Testis (tissue), 3 donors: ENCODE measurements around the gene CLCN4. TPM values are rescaled to one million over a fixed set of nuclear protein-coding genes. Genes with fewer than 3 reads are reported as not detected.

Experiments
- DNase-seq: peaks from one replicate; pipeline ENCODE4 v3.0.0-alpha.2; 2019
- H3K27ac ChIP-seq, 2 donors: fragments of 200-600 bp; sonication (generic); one replicate each; pipeline ENCODE4 v1.5.1; 2019
- H3K27me3 ChIP-seq: fragments of 200-600 bp; sonication (generic); one replicate; pipeline ENCODE4 v1.5.1; 2019
- H3K36me3 ChIP-seq: fragments of 200-600 bp; sonication (generic); one replicate; pipeline ENCODE4 v1.5.1; 2017; ENCODE audit warnings: low read depth; ENCODE audit errors: missing control alignments
- H3K4me1 ChIP-seq: fragments of 200-600 bp; sonication (generic); one replicate; pipeline ENCODE4 v1.5.1; 2019
- H3K4me3 ChIP-seq, 2 donors: fragments of 200-600 bp; sonication (generic); one replicate each; pipeline ENCODE4 v1.5.1; 2017 to 2019
- H3K9me3 ChIP-seq: fragments of 200-600 bp; sonication (generic); one replicate; pipeline ENCODE4 v1.5.1; 2017
- CTCF ChIP-seq, 3 experiments: fragments of 450-650 bp in 2 of 3; fragments of 200-600 bp in 1 of 3; sonication (generic) in 1 of 3; IDR thresholded peaks; one replicate each; pipeline ENCODE4 v1.5.1; 2016 to 2019; ENCODE audit warnings: antibody characterized with exemption in 3 of 3, mild to moderate bottlenecking in 2 of 3, moderate library complexity in 1 of 3
- POLR2A ChIP-seq: fragments of 450-650 bp; IDR thresholded peaks from one replicate; pipeline ENCODE4 v1.6.1; 2017; ENCODE audit warnings: antibody characterized with exemption, mild to moderate bottlenecking, moderate library complexity
- WGBS, 2 donors: methylation state at CpG; one replicate each; pipeline ENCODE4 v1.1.5; 2018; 5-methylcytosine and 5-hydroxymethylcytosine counted together
- intact Hi-C: fragments of 100-400 bp; cut with DNase I; formaldehyde crosslinking; loops from one replicate; pipeline ENCODE4 v1.15.1; 2023; ENCODE audit warnings: low total_unique reads
- polyA plus RNA-seq: library from polyadenylated mRNA; stranded (reverse); fragments of 350-450 nt; fragmentation: Illumina TruSeq; extraction: RNeasy Lipid Tissue Mini Kit (QIAGEN cat#74804); gene quantifications from one replicate; pipeline ENCODE4 v1.2.3, GENCODE V29; 2014; ENCODE audit warnings: low read depth, low replicate concordance; ENCODE audit not compliant: insufficient read depth
- total RNA-seq, 2 donors: library from RNA; depleted of rRNA; stranded (reverse); fragments of >200 nt; gene quantifications; one replicate each; pipeline ENCODE4 v1.2.3, GENCODE V29; 2016

The CLCN4 gene
- total and polyA plus RNA-seq, 3 donors from 2014 or later = 5.1 to 11.6 (median 5.4) TPM

GRCh38 chrX:10169175-10169574, 12.4 kb downstream of the CLCN4 start:
- Histone ChIP-seq H3K4me3 (no peak overlapping the region), H3K36me3 (no peaks in the 10 kb centered on the region), H3K4me1 (no peaks in the 10 kb centered on the region), H3K9me3 (no peaks in the 10 kb centered on the region), H3K27ac (no peak overlapping the region), H3K27me3 (no peaks in the 10 kb centered on the region)
- DNase-seq = no peak
- TF ChIP-seq POLR2A (no peak), CTCF (IDR thresholded peaks at IDR 0.05) (no peak)
- intact Hi-C loops = no loop called here
- WGBS, 2 donors = 62 to 91% methylated on average over 3 of the region's 3 CpGs

DNA sequence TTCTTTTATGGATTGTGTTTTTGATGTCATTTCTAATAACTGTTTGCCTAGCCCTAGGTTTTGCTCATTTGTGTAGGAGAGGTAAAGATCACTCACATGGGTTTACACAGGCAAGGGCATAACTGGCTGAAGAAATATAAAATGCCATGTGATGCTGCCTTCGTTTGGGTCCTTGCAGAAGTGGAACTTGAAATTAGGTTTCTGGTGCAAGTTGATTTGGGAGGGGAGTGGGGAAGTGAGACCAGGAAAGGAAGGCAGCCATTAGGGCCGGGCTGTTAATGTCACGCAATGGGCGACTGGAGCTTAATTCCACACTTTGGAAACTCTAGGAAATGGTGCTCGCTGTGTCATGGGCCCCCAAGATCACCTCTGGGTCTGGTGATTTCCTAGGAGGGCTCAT, 14.5 kb downstream of the CLCN4 start:
- no peaks in the 10 kb centered on the region for H3K27me3 ChIP-seq
- intact Hi-C loops = no loop called here
- WGBS, 2 donors = 83% methylated on average over 4 to 5 of the region's 5 CpGs
- DNase-seq = no peak
- peaks cover 4% of the 10 kb centered on the region for H3K4me1 ChIP-seq
- no peaks in the 10 kb centered on the region for H3K36me3 ChIP-seq
- H3K27ac ChIP-seq = no peak overlapping the region
- H3K4me3 ChIP-seq = no peak overlapping the region
- H3K9me3 ChIP-seq = no peaks in the 10 kb centered on the region
- no peak for TF ChIP-seq POLR2A
- no peak for TF ChIP-seq CTCF (IDR thresholded peaks at IDR 0.05)

GRCh38 chrX:10172877-10173276, 16.1 kb downstream of the CLCN4 start:
- Histone ChIP-seq H3K36me3 (no peaks in the 10 kb centered on the region), H3K27me3 (no peaks in the 10 kb centered on the region), H3K4me1 (peaks cover 4% of the 10 kb centered on the region), H3K9me3 (no peaks in the 10 kb centered on the region), H3K4me3 (no peak overlapping the region), H3K27ac (peak overlapping the region in 1 of 2 donors; percentile 59)
- no peak for TF ChIP-seq CTCF (IDR thresholded peaks at IDR 0.05)
- no peak for TF ChIP-seq POLR2A
- intact Hi-C loops = no loop called here
- 45 to 51% methylated on average over 6 to 8 of the region's 11 CpGs for WGBS, 2 donors
- no peak for DNase-seq

- Histone ChIP-seq H3K36me3 (no peaks in the 10 kb centered on the region), H3K4me3 (no peak overlapping the region), H3K9me3 (no peaks in the 10 kb centered on the region), H3K4me1 (peaks cover 4% of the 10 kb centered on the region), H3K27me3 (no peaks in the 10 kb centered on the region), H3K27ac (peak overlapping the region in 1 of 2 donors; percentile 59)
- DNase-seq = peak; percentile 85
- no peak for TF ChIP-seq POLR2A
- no peak for TF ChIP-seq CTCF (IDR thresholded peaks at IDR 0.05)
- 11 to 57% methylated on average over 6 to 12 of the region's 19 CpGs for WGBS, 2 donors
- intact Hi-C loops = no loop called here
Measured at GRCh38 chrX:10173331-10173900, 16.6 kb downstream of the CLCN4 start.

DNA sequence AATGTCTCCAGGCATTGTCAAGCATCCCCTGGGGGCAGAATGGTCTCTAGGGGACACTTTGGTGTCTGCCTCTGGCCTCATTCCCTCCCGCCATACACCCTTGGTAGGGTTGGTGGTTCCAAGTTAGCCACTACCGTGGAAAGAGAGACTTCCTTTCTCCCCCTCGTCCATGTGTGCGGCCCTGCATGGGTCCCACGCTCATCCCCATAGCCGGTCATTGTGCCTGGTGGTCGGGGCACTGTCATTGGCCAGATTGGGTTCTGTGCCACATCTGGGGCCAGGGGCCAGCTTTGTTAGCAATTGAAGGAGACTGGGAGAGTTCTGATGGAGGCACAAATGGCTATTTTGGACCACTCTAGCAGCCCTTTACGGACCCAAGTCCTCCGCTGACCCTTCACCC, 17.3 kb downstream of the CLCN4 start:
- H3K27ac ChIP-seq = no peak overlapping the region
- H3K4me1 ChIP-seq = peaks cover 4% of the 10 kb centered on the region
- intact Hi-C loops = no loop called here
- H3K4me3 ChIP-seq = no peak overlapping the region
- TF ChIP-seq POLR2A (no peak), CTCF (IDR thresholded peaks at IDR 0.05) (no peak)
- H3K27me3 ChIP-seq = no peaks in the 10 kb centered on the region
- no peaks in the 10 kb centered on the region for H3K36me3 ChIP-seq
- no peak for DNase-seq
- no peaks in the 10 kb centered on the region for H3K9me3 ChIP-seq
- 63 to 85% methylated on average over 2 to 7 of the region's 9 CpGs for WGBS, 2 donors
